GM10266 (cell line): ENCODE data around the gene FSTL4.

Experiments used
- DNase-seq: peaks from one replicate; pipeline ENCODE4 v3.0.0; 2012; ENCODE audit errors: extremely low spot score
- CTCF ChIP-seq: IDR thresholded peaks from 2 replicates; pipeline ENCODE4 v1.5.1; 2012; ENCODE audit warnings: mild to moderate bottlenecking, low read depth; ENCODE audit not compliant: control insufficient read depth, insufficient read depth; ENCODE audit errors: missing control alignments

The FSTL4 gene

GRCh38 chr5:133393776-133394476, 218.4 kb downstream of the FSTL4 start:
- no peak for TF ChIP-seq CTCF
- DNase-seq: no peak

DNA sequence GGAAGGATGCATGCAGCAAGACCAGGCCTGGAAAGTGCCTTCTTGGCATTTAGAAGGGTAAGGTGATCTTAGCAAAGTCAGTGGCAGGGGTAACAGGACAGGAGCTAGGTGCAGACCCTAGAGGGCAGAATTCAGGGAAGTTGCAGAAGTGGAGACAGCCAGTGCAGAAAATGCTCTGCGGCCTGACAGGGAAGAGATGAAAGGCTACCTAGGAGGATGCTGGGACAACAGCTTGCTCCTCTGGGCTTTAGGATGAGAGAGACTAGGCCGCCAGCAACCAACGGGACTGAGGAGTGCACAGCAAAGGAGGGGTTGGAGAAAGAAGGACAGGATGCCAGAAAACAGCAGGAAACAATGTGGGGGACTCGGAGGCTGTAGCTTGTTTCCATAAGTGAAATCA, 219.9 kb downstream of the FSTL4 start:
- no peak for TF ChIP-seq CTCF
- DNase-seq: no peak

DNA sequence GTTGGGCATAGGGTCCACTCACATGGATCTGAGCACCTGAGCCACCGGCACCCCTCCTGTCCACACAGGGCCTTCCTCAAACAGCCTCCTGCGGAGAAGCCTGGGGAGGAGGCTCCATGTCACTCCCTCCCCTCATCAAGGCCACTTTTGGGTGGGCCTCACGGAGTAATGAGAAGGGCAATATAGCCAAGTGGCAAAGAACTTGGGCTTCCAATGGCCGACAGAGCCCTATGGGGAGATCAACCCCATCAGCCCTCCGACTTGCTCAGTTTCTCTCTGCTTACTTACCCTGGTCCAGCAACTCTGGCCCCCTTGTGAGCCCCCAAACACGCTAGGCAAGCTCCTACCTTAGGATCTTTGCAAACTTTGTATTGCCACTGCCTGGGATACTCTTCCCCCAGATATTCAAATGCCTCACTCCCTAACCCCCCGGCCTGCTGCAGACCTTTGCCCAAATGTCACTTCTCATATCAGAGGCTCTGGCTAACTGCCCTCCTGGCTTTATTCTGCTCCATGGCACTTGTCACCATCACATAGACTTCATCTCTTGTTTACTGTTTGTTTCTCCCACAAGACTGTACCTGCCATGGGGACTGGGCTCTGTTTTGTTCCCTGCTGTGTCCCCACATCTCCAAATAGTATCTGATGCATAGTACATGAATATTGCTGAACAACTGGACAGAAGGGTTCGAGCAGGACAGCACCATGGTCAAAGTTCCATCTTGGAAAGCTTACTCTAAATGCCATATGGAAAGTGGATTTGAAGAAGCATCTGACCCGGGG, 220.8 kb downstream of the FSTL4 start:
- no peak for TF ChIP-seq CTCF

DNA sequence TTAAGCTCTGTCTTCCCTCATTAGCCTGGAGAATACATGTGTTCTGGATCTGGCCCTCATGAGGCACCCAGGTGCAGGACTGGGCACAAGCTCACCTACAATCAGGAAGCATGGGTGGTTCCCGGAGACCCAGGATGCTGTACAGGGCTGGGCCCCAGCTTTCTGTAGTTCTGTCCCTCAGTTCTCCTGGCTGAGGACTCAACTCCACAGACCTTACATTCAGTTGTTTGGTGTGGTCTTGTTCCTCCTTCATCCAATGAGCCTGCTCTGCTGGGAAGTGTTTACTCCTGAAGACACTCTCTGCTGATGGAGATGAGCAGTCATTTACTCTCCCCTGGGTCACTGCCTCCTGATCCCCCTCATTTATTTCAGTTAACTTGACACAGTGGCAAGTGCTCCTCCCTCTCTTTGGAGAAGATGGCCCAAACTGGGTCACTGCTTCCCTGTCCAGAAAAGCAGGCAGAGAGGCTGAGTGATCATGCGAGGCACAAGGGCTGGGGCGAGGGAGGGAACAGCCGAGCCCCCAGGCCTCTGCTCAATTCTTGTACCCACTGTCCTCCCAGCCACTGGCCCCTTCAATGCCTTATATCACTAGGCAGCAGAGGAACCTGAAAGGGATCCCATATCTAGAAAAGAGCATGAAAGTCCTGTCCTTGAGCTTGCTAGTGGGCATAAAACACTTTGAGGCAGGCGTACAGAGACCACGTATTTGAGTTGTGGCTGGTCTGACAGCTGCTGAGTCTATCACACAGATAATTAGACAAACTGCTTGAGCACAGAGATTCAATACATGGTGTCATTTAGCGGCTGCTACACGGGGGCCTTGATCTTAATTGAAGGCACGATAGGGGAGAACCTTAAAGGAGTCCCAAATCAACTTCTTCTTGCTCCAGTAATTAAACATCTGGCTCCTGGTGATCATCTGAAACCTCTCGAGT, 221.7 kb downstream of the FSTL4 start:
- DNase-seq: no peak
- TF ChIP-seq CTCF: no peak

More for the DNA sequence above, 220.8 kb downstream of the FSTL4 start:
- no peak for DNase-seq

GRCh38 chr5:133389066-133389590, 223.2 kb downstream of the FSTL4 start:
- DNase-seq: no peak
- no peak for TF ChIP-seq CTCF

GRCh38 chr5:133387621-133388020, 224.7 kb downstream of the FSTL4 start:
- TF ChIP-seq CTCF: no peak
- no peak for DNase-seq
